GM12878 (cell line): Measurements from ENCODE around the gene PEMT.

Source experiments
- BRCA1 ChIP-seq: IDR thresholded peaks from 2 replicates; pipeline ENCODE4 v1.6.1; 2011; ENCODE audit warnings: low read depth, low read length, improper control_type of control experiment
- JUND ChIP-seq: IDR thresholded peaks from 2 replicates; pipeline ENCODE4 v1.6.1; 2012; ENCODE audit warnings: low read depth, mild to moderate bottlenecking, low read length, improper control_type of control experiment, moderate library complexity
- POLR2AphosphoS5 ChIP-seq: IDR thresholded peaks from 2 replicates; pipeline ENCODE4 v1.6.1; 2011; ENCODE audit warnings: mild to moderate bottlenecking, low read length, inconsistent platforms
- ZNF274 ChIP-seq: IDR thresholded peaks from one replicate; pipeline ENCODE4 v1.8.0; 2011; ENCODE audit not compliant: insufficient read length, insufficient read depth
- TF ChIP-seq, protein P1 (sequence below): IDR thresholded peaks from 2 replicates; pipeline ENCODE4 v1.6.1; 2012; ENCODE audit warnings: low read length, inconsistent platforms
- TF ChIP-seq, protein P2 (sequence below): fragments of 450-650 bp; IDR thresholded peaks from 2 replicates; pipeline ENCODE4 v1.6.1; 2017; ENCODE audit warnings: borderline replicate concordance

DNA sequence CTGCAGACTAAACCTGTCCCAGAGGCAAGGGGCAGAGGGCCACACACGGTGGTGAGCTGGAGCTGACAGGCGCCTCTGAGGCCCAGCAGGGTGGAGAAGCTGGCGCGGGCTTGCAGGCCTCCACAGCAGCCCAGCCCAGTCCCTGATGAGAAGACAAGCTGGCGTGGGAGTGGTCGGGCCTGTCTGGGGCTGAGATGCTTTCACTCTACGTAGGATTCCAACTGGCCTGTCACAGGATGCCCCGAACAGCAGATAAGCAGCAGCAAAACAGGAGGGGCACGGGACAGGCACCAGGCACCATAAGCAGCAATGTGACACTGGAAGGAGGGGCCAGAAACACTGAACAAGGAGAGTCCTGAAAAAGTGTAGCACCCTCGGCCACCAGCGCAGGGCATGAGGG, 40.1 kb downstream of the PEMT start:
- TF ChIP-seq BRCA1 (no peak), JUND (no peak), ZNF274 (no peak), POLR2AphosphoS5 (no peak)
- TF ChIP-seq, protein P1, sequence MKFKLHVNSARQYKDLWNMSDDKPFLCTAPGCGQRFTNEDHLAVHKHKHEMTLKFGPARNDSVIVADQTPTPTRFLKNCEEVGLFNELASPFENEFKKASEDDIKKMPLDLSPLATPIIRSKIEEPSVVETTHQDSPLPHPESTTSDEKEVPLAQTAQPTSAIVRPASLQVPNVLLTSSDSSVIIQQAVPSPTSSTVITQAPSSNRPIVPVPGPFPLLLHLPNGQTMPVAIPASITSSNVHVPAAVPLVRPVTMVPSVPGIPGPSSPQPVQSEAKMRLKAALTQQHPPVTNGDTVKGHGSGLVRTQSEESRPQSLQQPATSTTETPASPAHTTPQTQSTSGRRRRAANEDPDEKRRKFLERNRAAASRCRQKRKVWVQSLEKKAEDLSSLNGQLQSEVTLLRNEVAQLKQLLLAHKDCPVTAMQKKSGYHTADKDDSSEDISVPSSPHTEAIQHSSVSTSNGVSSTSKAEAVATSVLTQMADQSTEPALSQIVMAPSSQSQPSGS: no peak
- TF ChIP-seq, protein P2, sequence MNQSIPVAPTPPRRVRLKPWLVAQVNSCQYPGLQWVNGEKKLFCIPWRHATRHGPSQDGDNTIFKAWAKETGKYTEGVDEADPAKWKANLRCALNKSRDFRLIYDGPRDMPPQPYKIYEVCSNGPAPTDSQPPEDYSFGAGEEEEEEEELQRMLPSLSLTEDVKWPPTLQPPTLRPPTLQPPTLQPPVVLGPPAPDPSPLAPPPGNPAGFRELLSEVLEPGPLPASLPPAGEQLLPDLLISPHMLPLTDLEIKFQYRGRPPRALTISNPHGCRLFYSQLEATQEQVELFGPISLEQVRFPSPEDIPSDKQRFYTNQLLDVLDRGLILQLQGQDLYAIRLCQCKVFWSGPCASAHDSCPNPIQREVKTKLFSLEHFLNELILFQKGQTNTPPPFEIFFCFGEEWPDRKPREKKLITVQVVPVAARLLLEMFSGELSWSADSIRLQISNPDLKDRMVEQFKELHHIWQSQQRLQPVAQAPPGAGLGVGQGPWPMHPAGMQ: no peak
